SK-N-MC (cell line): ENCODE results near the gene ANGPTL2.

Experiments
- EZH2 ChIP-seq: fragments of 200-600 bp; sonication (generic); IDR thresholded peaks from one replicate; pipeline ENCODE4 v1.6.1; 2017; ENCODE audit warnings: antibody characterized with exemption
- FOXP2 ChIP-seq: optimal IDR thresholded peaks from 2 replicates; pipeline ENCODE3; 2011; ENCODE audit warnings: mild to moderate bottlenecking, moderate library complexity; ENCODE audit not compliant: insufficient read depth; ENCODE audit errors: extremely low read length, control extremely low read depth
- POLR2AphosphoS5 ChIP-seq: IDR thresholded peaks from 2 replicates; pipeline ENCODE4 v1.6.1; 2012; ENCODE audit warnings: mild to moderate bottlenecking, low read depth, low read length, borderline replicate concordance

GRCh38 chr9:127107171-127107928 is 15.1 kb downstream of the ANGPTL2 start:
- TF ChIP-seq EZH2 (no peak), POLR2AphosphoS5 (no peak), FOXP2 (no peak)
